ENCODE measurements around the gene ERN2. TPM values are rescaled to one million over a fixed set of nuclear protein-coding genes. Genes with fewer than 3 reads are reported as not detected.

The ERN2 gene
- total RNA-seq, 3 donors from 2014 or later, result 0.08 TPM; not detected in 2

DNA sequence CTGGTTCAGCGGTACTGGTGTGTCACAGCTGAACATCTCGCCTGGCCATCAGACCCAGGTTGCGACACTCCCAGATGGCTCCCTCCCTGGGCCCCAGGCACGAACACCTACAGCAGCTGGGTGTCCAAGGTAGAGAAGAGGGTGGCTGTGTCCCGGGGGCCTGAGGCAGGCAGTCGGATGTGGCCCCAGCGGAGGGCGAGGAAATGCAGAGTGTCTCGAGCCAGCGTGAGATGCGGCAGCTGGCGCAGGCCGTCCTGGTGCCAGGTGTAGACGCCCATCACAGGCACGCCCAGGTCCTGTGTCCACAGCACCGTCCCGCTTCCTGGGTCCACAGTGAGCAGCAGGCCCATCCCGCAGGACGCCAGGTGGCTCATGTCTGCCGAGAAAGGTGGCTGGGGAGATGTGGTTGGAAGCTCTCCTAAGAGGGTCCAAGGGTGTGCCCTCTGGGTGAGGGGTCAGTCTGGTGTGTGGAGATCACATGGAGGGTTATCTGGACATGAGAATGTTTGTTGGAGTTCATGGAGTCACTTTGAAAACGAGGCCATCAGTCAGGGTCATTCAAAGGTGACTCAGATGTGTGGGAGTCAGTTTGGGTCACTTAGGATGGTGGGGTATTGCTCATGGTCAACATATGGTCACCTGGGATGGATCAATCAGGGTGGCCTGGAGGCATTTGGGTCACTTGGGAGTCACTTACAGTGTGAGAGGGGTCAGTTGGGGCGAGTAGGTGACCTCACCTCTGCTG is 8.1 kb downstream of the ERN2 start:
- Mint-ChIP-seq H3K27me3 (ENCODE audit: low read depth) (peaks cover 31% of the 10 kb centered on the region), H3K9me3 (peaks cover 25% of the 10 kb centered on the region), H3K4me3 (no peak overlapping the region), H3K36me3 (ENCODE audit: insufficient read depth) (no peaks in the 10 kb centered on the region), H3K4me1 (ENCODE audit: low read depth) (no peaks in the 10 kb centered on the region)
- no peak for DNase-seq
- no peak for ATAC-seq

DNA sequence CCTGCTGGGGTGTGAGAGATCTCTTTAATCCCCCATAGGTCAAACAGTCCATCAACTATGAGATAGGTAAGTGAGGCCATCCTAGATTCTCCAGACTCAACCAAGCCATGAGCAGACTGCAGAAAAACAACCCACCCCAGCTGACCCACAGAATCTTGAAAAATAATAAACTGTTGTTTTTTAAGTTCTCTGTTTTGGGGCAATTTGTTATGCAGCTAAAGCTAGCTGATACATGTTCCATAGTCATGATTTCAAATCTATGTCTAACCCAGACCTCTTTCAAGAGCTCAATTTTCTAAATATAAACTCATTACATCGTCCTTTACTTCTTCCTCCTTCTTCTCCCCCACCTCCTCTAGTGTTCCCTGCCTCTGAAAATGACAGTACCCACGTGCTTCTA is 10.1 kb downstream of the ERN2 start:
- DNase-seq, result no peak
- Mint-ChIP-seq H3K9me3 (peaks cover 13% of the 10 kb centered on the region), H3K4me1 (ENCODE audit: low read depth) (peaks cover 7% of the 10 kb centered on the region), H3K36me3 (ENCODE audit: insufficient read depth) (no peaks in the 10 kb centered on the region), H3K27me3 (ENCODE audit: low read depth) (peaks cover 26% of the 10 kb centered on the region), H3K4me3 (no peak overlapping the region)
- ATAC-seq, result no peak

DNA sequence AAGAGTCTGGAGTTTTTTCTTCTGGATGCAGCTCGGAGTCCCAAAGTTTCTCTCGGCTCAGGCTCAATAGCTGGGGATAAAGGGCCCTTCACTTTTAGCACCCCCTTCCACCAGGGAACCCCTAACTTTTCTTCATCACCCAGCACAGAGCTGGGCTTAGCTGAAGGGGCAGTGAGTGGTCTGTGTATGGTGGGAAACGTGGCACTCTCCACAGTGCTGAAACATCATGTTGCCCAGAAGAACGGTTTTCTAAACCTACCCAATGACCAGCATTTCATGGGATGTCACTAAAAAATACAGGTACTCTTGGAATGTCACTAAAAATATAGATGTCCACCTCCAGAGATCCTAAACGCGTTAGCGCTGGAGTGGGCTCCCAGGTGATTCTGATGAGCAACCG is 12.0 kb downstream of the ERN2 start:
- H3K4me3 Mint-ChIP-seq, result no peak overlapping the region
- no peak for DNase-seq
- peaks cover 7% of the 10 kb centered on the region for H3K4me1 Mint-ChIP-seq (ENCODE audit: low read depth)
- H3K9me3 Mint-ChIP-seq, result peaks cover 13% of the 10 kb centered on the region
- no peak for ATAC-seq
- H3K36me3 Mint-ChIP-seq (ENCODE audit: insufficient read depth), result no peaks in the 10 kb centered on the region
- peaks cover 20% of the 10 kb centered on the region for H3K27me3 Mint-ChIP-seq (ENCODE audit: low read depth)

GRCh38 chr16:23700509-23700908 is 12.5 kb downstream of the ERN2 start:
- H3K9me3 Mint-ChIP-seq, result peaks cover 13% of the 10 kb centered on the region
- H3K36me3 Mint-ChIP-seq (ENCODE audit: insufficient read depth), result no peaks in the 10 kb centered on the region
- no peak overlapping the region for H3K4me3 Mint-ChIP-seq
- peaks cover 16% of the 10 kb centered on the region for H3K27me3 Mint-ChIP-seq (ENCODE audit: low read depth)
- DNase-seq (no peak), ATAC-seq (no peak)
- H3K4me1 Mint-ChIP-seq (ENCODE audit: low read depth), result peaks cover 7% of the 10 kb centered on the region

- peaks cover 7% of the 10 kb centered on the region for H3K4me1 Mint-ChIP-seq (ENCODE audit: low read depth)
- peaks cover 13% of the 10 kb centered on the region for H3K9me3 Mint-ChIP-seq
Observed at GRCh38 chr16:23700093-23700492, 12.9 kb downstream of the ERN2 start.

DNA sequence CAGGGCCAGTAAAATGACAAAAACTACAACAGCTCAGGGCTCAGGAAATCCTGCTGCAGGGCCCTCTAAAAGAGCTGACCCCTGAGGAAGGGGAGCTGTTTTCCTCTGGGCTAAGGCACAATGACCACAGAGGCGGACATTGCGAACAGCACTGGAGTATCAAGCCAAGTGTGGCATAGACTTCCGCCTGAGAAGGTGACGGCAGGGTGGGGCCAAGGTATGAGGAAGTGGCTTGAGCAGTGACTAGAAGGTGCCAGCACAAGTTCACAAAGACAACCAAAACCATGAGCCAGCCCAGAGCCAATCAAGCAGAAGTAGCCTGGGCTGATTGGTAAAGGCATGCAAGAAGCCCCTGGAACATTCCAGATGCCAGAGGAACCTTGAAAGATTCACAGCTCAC is 13.9 kb downstream of the ERN2 start:
- ATAC-seq, result peak in 1 of 2 donors; percentile 32
- Mint-ChIP-seq H3K36me3 (ENCODE audit: insufficient read depth) (no peaks in the 10 kb centered on the region), H3K27me3 (ENCODE audit: low read depth) (peaks cover 9% of the 10 kb centered on the region), H3K4me1 (ENCODE audit: low read depth) (peaks cover 7% of the 10 kb centered on the region), H3K9me3 (peaks cover 13% of the 10 kb centered on the region), H3K4me3 (no peak overlapping the region)
- DNase-seq, result no peak

More at GRCh38 chr16:23700093-23700492, 12.9 kb downstream of the ERN2 start:
- H3K4me3 Mint-ChIP-seq, result no peak overlapping the region
- peaks cover 13% of the 10 kb centered on the region for H3K27me3 Mint-ChIP-seq (ENCODE audit: low read depth)
- H3K36me3 Mint-ChIP-seq (ENCODE audit: insufficient read depth), result no peaks in the 10 kb centered on the region
- ATAC-seq (no peak), DNase-seq (no peak)

DNA sequence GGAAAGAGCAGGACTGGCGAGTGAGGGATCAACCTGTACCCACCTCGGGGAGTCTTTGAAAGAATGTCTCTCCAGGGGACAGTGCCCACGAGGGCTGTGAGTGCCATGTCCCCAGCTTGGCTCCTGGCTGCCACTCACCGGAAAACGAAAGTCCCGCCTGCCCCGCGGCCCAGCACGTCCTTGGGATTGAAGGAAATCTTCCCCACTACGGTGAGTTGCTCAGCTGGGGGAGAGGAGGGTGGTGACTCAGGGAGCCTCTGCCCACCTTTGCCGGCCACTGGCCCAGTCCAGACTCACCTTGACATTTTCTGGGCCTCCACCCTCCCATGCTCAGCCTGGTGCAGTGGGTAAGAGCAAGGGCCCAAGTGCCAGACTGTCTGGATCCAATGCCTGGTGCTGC is 17.3 kb downstream of the ERN2 start:
- H3K27me3 Mint-ChIP-seq (ENCODE audit: low read depth), result peaks cover 2% of the 10 kb centered on the region
- ATAC-seq, result no peak
- no peak overlapping the region for H3K4me3 Mint-ChIP-seq
- no peaks in the 10 kb centered on the region for H3K36me3 Mint-ChIP-seq (ENCODE audit: insufficient read depth)
- no peak for DNase-seq
- peaks cover 7% of the 10 kb centered on the region for H3K4me1 Mint-ChIP-seq (ENCODE audit: low read depth)
- no peaks in the 10 kb centered on the region for H3K9me3 Mint-ChIP-seq

GRCh38 chr16:23694644-23695373 is 18.2 kb downstream of the ERN2 start:
- peaks cover 4% of the 10 kb centered on the region for H3K36me3 Mint-ChIP-seq (ENCODE audit: insufficient read depth)
- no peak overlapping the region for H3K4me3 Mint-ChIP-seq
- no peaks in the 10 kb centered on the region for H3K9me3 Mint-ChIP-seq
- H3K27me3 Mint-ChIP-seq (ENCODE audit: low read depth), result peaks cover 2% of the 10 kb centered on the region
- ATAC-seq, result no peak
- no peak for DNase-seq
- peaks cover 7% of the 10 kb centered on the region for H3K4me1 Mint-ChIP-seq (ENCODE audit: low read depth)

DNA sequence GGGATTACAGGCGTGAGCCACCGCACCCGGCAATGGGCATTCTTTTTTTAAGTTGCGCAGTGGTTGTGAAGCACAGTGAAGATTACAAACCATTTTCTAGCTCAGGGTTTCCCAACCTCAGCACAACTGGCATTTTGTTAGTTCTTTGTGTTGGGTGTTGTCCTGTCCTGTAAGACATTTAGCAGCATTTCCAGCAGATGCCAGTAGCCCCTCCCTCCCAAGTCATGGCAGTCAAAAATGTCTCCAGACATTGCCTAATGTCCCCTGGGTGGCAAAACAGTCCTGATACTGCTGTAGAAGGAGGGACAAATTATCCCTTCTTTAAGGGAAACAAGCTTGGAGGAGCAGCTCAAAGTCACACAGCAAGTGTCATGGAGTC is 18.8 kb downstream of the ERN2 start:
- no peak overlapping the region for H3K4me3 Mint-ChIP-seq
- peaks cover 2% of the 10 kb centered on the region for H3K27me3 Mint-ChIP-seq (ENCODE audit: low read depth)
- H3K4me1 Mint-ChIP-seq (ENCODE audit: low read depth), result peaks cover 6% of the 10 kb centered on the region
- DNase-seq, result no peak
- H3K36me3 Mint-ChIP-seq (ENCODE audit: insufficient read depth), result peaks cover 10% of the 10 kb centered on the region
- H3K9me3 Mint-ChIP-seq, result no peaks in the 10 kb centered on the region
- ATAC-seq, result no peak

DNA sequence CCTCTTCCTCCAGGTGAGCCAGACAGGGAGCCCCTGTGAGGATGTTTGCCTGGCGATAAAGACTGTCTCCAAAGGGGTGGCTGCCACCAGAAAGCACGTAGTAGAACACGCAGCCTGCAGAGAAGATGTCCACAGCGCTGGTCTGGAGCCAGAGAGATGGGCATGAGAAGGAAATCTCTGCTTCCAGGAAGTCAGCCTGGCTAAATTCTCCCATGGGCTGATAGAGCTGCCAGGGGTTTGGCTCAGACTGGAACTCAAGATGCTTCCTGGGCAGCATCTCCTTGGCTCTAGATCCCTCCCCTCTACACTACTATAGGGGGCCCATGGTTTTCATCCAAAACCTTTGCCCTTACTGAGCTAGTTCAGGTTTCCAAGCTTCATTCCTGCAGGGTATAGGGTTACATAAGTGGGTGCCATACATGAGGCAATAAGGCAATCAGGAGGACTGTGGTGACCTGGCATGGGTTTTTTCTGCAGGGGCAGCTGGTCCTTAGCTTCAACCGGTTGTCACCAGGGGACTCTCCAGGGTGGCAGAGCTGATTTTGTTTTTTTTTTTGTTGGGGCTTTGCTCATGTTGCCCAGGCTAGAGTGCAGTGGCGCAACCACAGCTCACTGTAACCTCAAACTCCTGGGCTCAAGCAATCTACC is 20.7 kb downstream of the ERN2 start:
- Mint-ChIP-seq H3K9me3 (no peaks in the 10 kb centered on the region), H3K27me3 (ENCODE audit: low read depth) (peaks cover 2% of the 10 kb centered on the region), H3K4me3 (no peak overlapping the region), H3K4me1 (ENCODE audit: low read depth) (no peaks in the 10 kb centered on the region), H3K36me3 (ENCODE audit: insufficient read depth) (peaks cover 17% of the 10 kb centered on the region)
- DNase-seq (no peak), ATAC-seq (no peak)

GRCh38 chr16:23691483-23692189 is 21.4 kb downstream of the ERN2 start:
- ATAC-seq, result no peak
- DNase-seq, result no peak
- Mint-ChIP-seq H3K9me3 (no peaks in the 10 kb centered on the region), H3K4me1 (ENCODE audit: low read depth) (no peaks in the 10 kb centered on the region), H3K4me3 (no peak overlapping the region), H3K36me3 (ENCODE audit: insufficient read depth) (peaks cover 17% of the 10 kb centered on the region), H3K27me3 (ENCODE audit: low read depth) (peaks cover 2% of the 10 kb centered on the region)

DNA sequence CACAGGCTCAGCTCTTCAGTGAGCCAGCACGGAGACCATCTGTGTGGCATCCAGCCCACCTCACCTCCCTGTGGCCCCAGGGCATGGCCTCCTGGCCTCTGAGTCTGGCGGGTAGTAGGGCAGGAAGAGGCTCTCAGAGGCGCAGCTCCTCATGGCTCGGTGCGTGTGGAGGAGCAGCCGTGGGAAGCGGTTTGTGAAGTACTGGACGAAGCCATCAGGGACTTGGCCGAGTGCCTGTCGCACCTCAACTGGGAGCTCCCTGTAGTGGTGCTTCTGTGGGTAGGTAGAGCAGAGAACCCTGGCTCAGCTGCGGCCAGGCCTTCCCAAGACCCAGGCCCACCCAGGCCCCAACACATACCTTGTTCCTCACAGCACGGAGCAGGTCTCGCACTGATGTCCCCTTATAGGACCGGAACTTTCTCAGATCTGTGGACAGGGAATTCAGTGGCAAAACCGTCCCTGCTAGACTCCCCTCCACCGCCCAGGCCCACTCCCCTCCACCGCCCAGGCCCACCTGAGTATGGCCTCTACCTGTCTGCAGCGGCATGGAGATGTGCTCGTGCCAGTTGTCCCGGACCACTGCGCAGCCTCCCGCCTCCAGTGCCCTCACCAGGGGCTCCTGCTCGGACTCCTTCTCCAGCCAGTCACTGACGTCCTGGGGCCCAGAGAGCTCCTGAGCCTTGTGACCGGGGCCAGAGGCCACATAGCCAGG is 22.1 kb downstream of the ERN2 start:
- Mint-ChIP-seq H3K4me3 (no peak overlapping the region), H3K36me3 (ENCODE audit: insufficient read depth) (peaks cover 17% of the 10 kb centered on the region), H3K27me3 (ENCODE audit: low read depth) (peaks cover 2% of the 10 kb centered on the region), H3K9me3 (no peaks in the 10 kb centered on the region), H3K4me1 (ENCODE audit: low read depth) (no peaks in the 10 kb centered on the region)
- DNase-seq (no peak), ATAC-seq (no peak)

DNA sequence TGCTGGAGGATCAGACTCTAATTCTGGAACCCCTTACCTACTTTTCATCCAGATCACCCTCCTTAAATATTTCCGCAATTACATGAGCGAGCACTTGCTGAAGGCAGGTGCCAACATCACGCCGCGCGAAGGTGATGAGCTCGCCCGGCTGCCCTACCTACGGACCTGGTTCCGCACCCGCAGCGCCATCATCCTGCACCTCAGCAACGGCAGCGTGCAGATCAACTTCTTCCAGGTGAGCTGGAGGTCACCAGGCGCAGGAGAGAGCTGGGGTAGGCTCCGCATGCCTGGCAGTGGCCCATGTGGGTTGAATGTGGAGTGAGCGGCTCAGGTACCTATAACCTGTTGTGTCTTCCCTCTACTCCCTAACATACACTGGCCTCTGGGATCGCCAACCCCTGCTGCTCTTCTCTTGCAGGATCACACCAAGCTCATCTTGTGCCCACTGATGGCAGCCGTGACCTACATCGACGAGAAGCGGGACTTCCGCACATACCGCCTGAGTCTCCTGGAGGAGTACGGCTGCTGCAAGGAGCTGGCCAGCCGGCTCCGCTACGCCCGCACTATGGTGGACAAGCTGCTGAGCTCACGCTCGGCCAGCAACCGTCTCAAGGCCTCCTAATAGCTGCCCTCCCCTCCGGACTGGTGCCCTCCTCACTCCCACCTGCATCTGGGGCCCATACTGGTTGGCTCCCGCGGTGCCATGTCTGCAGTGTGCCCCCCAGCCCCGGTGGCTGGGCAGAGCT is 23.4 kb downstream of the ERN2 start:
- ATAC-seq, result no peak
- Mint-ChIP-seq H3K4me1 (ENCODE audit: low read depth) (no peaks in the 10 kb centered on the region), H3K36me3 (ENCODE audit: insufficient read depth) (peaks cover 20% of the 10 kb centered on the region)

More for the DNA sequence above, 23.4 kb downstream of the ERN2 start:
- H3K4me3 Mint-ChIP-seq, result no peak overlapping the region
- H3K27me3 Mint-ChIP-seq (ENCODE audit: low read depth), result no peaks in the 10 kb centered on the region
- no peaks in the 10 kb centered on the region for H3K9me3 Mint-ChIP-seq
- DNase-seq, result no peak

Measured in activated T-cell treated with anti-CD3 and anti-CD28 coated beads, Interleukin-2, amount 50 U/mL, for 4 hours (primary cell).